NCI-H1436 (cell line): ENCODE data around the gene TUBB1.
"Not testable (repeated sequence)": the region's sequence is repeated elsewhere in the genome, so short reads cannot be mapped to it uniquely, and the experiment has no call there.

Source experiments
- DNase-seq: peaks from one replicate; lab custom pipeline; 2025; lab: John Stamatoyannopoulos, UW

TUBB1 gene

DNA sequence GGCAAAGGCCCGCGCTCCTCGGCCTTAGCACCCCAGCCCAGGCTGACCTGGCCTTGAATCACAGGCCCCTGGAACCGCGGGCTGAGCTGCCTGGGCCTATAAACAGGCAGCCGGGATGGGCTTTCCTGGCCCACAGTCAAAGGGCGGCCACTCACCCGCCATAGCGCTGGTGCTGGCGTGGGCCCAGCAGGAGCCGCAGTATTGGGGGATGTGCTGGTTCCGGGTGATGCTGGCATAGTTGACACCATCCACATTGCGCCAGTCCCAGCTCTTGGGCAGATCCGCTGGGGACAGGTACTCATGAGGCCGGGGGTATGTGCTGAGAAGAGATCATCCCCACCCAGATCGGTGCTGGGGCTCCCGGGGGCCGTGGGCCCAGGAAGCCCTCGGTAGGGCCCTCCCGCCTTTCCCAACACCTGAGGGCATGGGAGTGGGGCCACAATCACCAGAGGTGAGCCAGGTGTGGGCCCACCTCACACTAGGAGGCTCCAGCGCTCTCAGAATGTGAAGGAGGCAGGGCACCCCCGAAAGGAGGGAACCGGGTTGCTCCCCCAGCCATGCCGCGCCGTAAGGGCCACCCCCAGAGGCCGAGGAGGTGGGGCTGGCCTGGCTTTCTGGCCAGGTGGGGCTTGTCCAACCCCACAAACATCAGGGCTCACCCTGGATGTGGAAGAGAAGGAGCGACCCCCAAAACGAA, 12.9 kb upstream of the TUBB1 start:
- DNase-seq = no peak

DNA sequence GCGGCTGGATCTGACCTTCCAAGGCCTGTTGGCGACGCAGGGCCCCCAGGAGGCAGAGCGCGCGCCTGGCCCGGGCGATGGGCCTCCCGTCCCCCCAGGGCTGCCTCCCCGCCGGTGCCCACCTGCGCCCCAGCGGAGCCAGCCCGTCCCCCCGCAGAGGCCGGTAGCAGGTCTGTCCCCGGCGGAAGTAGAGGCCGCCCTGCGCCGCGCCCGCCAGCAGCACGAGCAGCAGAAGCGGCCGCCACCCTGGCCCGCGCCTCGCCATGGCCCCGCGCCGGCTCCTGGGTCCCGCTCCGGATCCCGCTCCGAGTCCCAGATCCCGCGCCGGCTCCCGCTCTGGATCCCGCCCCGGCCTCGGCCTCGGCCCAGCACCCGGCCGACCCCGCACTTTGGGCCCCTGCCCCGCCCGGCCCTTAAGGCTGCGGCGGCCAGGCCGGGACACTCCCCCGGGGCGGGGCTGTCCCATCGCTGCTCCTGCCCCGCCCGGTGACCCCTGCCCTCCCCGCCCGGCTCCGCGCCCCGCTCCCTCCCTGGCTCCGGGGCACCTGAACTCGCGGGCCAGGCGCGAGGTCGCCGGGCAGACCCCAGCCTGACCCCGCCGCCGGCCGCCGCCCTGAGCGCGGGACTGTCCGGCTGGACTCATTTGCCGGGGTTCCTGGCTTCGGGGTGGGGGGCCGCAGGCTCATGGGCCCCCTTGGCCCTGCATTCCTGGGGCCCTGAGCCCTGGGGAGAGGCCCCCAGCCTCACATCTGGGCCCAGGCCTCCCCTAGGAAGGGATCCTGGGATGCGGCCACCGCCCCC, 12.2 kb upstream of the TUBB1 start, which contains the start of gene CTSZ:
TSS of gene CTSZ (minus strand) at position 391 of the 801 bp plus-strand sequence. CDS start at position 265, 126 bp downstream.
- DNase-seq = no peak

DNA sequence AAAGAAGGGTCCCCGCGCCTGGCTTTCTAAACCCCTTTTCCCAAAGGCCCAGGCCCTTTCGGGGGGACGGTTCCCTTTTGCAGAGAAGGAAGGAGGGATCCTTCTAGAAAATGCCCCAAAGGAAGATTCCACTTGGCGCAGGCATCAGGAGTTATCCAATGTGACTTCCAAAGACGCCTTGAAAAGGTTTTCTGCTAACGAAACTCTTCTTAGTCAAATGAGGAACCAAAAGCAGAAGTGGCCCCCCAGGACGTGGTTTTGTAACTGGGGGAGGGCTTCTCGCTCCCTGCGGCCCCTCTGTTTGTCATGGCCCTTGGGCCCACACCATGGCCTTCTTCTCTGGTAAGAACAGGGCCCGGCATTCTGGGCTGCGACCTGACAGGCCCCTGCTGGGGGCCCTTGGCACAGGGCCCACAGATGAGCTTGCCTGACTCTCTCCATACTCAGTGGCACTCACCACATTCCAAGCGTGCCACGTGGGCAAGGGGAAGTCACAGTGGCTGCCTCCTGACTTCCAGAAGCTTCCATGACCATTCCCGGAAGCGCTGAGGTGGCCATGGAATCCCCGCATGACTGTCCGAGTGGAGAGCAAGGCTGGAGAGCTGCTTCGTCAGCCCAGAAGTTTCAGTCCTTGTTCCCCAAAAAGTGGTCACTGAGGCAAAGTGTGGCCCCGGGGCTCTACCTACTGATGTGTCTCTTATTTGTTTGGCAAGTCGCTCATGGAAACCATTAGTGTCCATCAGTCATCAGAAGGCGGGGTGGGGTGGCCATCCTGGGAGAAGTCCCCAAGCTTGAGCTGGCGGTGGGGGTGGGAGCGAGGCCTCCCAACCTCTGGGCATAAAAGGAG, 11.3 kb upstream of the TUBB1 start:
- DNase-seq = no peak

- no peak for DNase-seq
Observed at GRCh38 chr20:59008715-59009336, 10.4 kb upstream of the TUBB1 start.

DNA sequence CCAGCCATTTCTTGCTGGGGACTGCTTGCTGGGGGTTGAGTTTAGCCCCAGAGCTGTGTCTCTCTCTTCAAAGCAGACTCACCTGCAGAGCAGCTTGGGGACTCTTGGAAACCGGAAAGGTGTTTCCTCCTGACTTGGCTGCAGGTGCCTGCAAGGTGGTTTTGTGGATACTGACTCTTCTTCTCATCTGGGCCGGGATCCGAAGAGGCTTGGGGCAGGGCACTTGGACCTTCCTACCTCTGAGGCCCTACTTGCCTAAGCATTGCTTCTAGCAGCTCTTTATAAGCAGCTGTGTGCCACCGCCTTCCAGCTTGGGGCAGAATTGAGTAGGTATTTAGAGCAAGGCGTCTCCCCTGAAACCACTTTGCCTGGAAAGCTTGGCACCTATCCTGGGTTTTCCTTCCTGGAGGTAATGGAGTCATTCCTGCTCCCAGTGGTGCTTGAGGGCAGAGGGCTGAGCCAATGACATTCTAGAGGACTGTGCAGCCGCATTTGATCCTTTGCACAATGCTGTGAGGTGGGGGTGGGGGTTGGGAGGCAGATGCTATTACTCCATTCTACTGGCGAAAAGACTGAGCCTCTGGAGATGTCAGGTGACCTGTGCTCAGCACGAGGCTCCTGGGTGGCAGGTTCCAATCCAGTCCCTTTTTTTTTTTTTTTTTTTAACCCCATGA, 8.8 kb upstream of the TUBB1 start:
- no peak for DNase-seq

GRCh38 chr20:59010995-59011873, 8.0 kb upstream of the TUBB1 start:
- no peak for DNase-seq

DNA sequence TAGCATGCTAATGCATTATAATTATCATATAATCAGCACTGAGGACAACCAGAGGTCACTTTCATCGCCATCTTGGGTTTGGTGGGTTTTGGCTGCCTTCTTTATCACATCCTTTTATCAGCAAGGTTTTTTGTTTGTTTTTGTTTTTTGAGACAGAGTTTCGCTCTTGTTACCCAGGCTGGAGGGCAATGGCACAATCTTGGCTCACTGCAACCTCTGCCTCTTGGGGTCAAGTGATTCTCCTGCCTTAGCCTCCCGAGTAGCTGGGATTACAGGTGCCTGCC, 7.4 kb upstream of the TUBB1 start:
- not testable (repeated sequence) for DNase-seq

DNA sequence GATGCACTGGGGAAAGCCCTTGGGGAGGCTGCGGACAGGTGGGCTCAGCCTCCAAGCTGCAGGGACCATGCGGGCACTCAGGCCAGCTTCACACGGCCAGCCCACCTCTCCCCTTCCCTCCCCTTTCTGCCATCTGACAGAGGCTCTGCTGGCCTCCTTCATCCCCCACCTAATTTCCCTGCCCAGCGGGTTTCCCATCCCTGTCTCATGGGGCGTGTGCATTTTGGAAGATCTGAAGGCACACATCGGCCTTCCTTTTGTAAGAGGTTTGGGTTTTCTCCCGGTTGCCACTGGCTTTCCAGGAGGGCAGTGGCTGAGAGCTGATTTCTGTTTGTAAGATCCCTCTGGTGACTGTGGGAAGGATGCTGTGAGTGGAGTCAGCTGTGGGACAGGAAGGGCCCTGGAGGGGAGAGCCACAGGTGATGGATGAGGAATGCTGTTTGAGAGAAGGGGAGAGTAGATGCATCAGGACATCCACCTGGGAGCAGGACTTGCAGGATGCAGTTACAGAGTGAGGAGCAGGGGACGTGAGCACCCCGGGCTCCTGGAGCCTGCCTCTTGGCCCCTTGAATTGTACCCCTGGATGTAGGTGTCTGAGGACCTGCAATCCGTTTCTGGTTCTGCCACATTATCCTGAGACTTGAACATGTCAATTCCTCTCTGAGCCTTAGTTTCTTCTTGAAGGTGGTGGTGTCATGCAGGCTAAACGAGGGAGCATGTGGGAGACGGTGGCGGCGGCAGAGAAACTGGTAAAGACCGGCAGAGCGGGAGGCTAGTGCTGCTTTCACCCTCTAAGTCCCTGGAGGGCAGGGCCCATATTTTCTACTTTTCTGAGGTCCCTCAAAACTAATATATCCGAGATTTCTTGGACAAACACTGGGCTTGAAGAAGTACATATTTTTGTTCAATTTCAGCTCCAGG, 5.9 kb upstream of the TUBB1 start:
- no peak for DNase-seq

DNA sequence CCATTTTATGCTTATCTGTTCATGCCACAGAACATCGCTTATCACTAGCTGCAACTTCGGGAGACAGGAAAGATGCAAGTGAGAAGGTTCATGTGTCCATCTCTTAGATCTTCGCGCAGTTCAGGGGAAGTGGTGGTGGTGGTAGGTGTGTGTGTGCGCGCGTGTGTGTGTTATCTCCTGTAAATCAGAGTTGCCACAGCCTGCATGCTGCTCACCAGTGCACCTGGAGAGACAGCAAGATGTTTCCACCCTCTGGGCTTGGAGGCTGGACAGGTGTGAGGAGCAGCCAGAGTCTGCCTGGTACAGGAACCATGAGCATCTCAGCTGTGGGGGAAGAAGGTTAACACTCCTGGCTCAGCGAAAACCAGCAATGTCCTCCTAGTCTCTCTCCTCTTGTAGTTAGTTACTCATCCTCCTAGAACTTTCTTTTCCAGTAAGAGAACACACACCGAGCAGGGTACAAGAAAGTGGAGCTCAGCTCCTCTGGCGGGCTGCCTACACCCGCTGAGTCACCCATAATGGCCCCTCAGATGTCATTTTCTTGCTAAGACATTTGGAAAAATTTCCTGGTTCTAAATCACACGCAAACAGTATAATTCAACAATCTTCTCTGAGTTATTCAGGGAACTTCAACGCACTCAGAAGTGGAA, 5.1 kb upstream of the TUBB1 start:
- no peak for DNase-seq

DNA sequence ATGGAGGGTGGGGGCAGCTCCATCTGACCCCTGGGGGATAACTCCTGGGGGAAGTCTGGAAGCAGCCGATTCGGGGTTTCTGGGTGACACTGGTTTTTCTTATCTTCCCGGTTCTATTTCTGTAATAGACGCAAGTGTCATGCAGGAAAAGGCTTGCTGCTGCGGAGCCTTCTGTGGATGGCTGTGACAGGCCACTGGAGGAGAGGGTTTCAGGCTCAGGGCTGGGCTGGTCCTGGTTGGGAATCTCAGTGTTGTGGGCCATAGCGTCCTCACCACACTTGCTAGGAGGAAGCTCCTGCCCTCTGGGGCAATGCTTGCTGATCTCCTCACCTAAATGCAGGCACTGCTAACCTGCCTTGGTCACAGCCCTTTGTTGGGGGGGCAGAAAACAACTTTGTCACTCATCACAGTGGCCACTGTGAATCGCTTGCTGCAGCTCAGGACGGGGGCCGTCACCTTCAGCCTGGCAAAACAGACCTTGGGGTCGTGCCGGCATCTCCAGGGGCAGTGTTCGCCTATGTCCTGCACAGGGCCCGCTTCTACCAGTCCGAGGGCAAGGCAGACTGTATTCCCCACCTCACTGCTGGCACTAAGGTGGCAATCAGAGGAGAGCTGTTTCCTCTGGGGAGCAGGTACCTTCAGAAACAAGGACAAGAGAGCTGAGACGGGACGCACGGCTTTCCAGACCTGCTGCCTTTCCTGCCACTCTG, 4.4 kb upstream of the TUBB1 start:
- DNase-seq = no peak

DNA sequence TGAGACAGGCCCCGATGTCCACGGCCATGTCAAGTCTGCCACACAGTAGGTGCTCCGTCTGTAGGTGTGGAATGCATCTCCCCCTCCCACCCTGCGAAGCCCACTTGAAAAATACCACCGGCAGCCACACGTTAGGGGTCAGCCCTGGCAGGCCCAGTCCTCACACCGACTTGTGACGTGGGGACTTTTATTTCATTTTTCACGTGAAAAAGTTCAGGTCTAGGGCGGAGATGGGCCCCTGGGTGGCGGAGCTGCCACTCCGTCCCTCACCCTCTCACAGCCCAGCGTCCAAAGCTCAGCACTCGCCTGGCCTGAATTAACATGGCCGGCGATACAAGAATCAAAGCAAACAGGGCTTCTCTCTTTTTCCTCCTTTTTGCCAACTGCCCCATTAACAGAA, 3.8 kb upstream of the TUBB1 start:
- no peak for DNase-seq

DNA sequence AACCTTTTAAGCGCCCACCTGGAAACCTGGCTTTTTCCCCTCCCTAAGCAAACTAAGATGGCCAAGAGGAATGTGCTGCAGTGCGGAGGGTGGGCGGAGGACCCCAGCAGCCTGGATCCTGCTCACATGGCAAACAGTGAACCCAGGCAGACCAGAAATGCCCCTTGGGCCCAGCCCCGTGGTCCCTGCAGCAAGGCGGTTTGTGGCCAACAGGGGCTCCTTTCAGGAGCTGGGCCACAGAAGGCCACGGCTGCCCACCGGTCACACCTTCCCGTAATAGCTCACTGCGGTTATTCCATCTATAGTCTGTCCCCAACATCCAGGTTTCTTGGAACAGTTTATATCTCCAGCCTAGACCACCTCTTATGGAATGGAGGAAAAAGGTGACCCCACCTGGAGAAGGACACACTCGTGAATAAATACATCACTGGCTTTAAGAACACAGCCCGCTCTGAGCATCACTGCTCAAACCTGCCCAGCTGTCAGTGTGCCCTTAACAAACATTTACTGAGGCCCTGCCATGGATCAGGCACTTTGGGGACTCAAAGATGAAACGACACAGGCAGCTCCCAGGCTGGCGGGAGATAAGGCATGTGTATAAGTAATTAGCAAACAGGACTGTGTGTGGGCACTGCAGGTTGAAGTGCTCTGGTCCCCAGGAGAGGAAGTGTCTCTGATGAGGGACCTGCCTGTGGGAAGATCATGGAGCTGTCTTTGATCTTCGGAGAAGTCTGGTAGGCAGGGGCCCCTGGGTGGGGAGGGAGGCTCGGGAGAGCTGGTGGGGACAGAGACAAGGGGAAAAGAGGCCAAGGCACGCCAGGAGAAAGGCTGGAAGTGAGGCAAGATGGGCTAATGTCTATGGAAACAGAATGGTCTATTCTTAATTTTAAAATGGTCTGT, 3.2 kb upstream of the TUBB1 start:
- no peak for DNase-seq

DNA sequence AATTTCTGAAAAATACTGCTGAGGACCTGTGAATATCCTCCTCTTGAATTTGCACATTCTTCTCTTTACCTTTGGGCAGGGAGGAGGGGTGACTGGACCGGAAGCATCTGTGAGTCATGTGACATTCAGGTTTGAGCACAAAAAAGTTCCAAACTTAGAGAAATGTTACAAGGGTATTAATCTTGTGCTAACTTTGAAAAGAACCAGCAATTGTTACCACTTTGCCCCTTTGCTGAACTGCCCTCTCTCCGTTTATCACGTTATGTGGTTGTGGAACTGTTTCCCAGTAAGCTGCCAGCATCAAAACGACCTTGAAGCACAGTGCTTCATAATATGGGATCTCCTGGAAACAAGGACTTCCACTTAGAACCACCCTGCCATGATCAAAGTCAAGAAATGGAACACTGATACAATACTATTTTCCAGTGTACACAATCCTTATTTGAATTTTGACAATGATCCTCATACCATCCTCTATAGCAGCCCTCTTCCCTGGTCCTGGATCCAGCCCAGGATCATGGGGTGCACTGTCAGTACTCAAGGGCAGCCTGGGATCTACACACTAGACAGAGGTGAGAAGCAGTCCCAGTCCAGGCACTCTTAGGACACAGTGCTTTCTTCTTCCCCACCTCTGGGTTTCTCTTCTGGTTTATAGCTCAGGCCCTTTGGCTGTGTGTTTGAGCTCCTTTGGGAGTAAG, 2.3 kb upstream of the TUBB1 start:
- DNase-seq = no peak

DNA sequence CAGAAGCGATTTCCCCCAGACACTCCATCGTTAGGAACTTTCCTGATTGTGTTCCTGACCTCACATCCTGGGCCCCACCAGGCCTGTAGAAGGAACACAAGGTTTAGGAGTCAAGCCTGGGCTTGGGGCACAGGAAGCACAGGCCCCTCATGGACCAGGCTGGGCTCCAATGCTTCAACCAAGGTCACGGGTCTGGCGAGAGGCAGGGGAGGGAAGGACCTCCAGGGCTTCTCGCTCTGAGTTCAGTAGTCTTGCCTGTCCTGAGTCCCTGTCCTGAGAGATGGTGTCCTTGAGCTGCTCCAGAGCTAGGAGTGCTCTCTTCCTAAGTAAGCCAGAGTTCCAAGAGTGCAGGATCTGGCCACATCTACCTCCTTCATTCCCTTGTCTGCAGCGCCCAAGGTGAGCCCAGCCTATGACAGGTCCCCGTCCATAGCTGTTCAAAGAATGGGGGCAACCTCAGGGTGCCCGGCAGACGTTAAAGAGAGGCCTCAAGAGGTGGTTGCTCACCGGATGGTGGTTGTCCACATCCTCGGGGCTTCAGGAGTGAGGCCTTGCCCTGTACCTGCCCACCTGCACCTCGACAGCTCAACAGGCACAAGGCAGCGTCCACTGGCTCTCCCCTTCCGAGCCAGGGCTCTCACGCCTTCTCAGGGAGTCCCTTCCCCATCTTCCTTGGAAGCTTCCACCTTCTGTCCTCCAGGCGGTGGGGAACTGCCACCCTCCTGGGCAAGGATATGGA, 1.6 kb upstream of the TUBB1 start:
- DNase-seq = no peak

- no peak for DNase-seq
Observed at GRCh38 chr20:59018817-59019216, 412 bp upstream of the TUBB1 start.

DNA sequence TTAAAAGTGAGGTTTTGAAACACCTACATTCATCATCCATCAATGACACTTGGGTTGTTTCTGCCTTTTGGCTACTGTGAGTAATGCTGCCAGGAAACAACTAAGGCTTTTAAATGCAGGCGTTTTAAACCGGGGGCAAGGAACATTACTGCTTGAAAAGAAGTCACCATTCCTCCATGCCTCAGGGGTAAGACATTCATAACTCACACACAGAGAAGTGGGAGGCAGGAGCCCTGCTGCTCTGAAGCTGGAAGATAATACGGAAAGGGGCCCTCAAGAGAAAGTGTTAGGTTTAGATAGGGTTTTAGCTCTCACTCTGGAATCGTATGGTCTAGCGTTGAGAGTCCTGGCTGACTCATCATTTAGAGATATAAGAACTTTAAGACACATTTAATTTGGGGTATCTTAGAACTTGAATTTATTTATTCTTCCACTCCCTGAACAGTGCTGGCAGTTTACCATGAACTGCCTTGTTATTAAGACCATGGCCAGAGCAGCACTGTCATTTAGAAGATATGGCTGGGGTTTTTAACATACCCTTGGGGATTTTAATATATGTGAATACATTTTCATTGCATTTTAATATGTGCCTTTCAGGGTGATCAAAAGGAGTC, 1.8 kb downstream of the TUBB1 start:
- no peak for DNase-seq
